Measurements from ENCODE around the gene BTNL2. TPM values are rescaled to one million over a fixed set of nuclear protein-coding genes. Genes with fewer than 3 reads are reported as not detected.

BTNL2 gene
- total RNA-seq, 1 experiment from 2014 or later: not detected

DNA sequence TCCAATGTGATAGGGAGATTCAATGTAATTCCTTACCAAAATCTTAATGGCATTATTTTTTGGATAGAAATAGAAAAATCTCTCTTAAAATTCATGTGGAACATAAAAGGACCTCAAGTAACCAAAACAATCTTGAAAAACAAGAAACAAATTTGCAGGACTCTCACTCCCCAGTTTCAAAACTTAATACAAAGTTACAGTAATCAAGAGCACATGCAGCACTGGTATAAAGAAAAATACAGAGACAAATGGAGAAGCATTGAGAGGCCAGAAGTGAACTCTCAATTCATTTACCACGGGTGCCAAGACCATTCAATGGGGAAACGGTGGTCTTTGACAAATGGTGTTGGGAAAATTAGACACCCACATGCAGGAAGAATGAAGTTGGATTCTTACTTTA lies 27.4 kb downstream of the BTNL2 start:
- DNase-seq (ENCODE audit: low read depth, low spot score) (no peak), ATAC-seq (no peak)
- ChIA-PET CTCF (no interaction called here), POLR2A (no interaction called here)
- H3K4me3 ChIP-seq (ENCODE audit: low read depth in 2 of 2, low read length in 2 of 2): no peak overlapping the region
- TF ChIP-seq, protein P1, sequence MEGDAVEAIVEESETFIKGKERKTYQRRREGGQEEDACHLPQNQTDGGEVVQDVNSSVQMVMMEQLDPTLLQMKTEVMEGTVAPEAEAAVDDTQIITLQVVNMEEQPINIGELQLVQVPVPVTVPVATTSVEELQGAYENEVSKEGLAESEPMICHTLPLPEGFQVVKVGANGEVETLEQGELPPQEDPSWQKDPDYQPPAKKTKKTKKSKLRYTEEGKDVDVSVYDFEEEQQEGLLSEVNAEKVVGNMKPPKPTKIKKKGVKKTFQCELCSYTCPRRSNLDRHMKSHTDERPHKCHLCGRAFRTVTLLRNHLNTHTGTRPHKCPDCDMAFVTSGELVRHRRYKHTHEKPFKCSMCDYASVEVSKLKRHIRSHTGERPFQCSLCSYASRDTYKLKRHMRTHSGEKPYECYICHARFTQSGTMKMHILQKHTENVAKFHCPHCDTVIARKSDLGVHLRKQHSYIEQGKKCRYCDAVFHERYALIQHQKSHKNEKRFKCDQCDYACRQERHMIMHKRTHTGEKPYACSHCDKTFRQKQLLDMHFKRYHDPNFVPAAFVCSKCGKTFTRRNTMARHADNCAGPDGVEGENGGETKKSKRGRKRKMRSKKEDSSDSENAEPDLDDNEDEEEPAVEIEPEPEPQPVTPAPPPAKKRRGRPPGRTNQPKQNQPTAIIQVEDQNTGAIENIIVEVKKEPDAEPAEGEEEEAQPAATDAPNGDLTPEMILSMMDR (IDR thresholded peaks at IDR 0.05): no peak
- no peak for TF ChIP-seq POLR2AphosphoS5 (IDR thresholded peaks at IDR 0.05; ENCODE audit: low read depth, low read length)
- no peak for TF ChIP-seq SIN3A (IDR thresholded peaks at IDR 0.05; ENCODE audit: borderline replicate concordance, insufficient read depth, low read depth, low read length)
- TF ChIP-seq, protein P2, sequence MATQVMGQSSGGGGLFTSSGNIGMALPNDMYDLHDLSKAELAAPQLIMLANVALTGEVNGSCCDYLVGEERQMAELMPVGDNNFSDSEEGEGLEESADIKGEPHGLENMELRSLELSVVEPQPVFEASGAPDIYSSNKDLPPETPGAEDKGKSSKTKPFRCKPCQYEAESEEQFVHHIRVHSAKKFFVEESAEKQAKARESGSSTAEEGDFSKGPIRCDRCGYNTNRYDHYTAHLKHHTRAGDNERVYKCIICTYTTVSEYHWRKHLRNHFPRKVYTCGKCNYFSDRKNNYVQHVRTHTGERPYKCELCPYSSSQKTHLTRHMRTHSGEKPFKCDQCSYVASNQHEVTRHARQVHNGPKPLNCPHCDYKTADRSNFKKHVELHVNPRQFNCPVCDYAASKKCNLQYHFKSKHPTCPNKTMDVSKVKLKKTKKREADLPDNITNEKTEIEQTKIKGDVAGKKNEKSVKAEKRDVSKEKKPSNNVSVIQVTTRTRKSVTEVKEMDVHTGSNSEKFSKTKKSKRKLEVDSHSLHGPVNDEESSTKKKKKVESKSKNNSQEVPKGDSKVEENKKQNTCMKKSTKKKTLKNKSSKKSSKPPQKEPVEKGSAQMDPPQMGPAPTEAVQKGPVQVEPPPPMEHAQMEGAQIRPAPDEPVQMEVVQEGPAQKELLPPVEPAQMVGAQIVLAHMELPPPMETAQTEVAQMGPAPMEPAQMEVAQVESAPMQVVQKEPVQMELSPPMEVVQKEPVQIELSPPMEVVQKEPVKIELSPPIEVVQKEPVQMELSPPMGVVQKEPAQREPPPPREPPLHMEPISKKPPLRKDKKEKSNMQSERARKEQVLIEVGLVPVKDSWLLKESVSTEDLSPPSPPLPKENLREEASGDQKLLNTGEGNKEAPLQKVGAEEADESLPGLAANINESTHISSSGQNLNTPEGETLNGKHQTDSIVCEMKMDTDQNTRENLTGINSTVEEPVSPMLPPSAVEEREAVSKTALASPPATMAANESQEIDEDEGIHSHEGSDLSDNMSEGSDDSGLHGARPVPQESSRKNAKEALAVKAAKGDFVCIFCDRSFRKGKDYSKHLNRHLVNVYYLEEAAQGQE (IDR thresholded peaks at IDR 0.05; ENCODE audit: insufficient read depth in 1 of 2, low read depth in 2 of 2, low read length in 1 of 2): no peak
- no peak for TF ChIP-seq TCF7L2 (IDR thresholded peaks at IDR 0.05; ENCODE audit: low read depth, low read length)
- in situ Hi-C loops (cut with HindIII; ENCODE audit: low pct_unique_long_range_greater_than_20kb, low sequenced_read_pairs) (no loop called here), intact Hi-C loops (cut with micrococcal nuclease; ENCODE audit: unreplicated experiment) (no loop called here)
- no peak overlapping the region for H3K27ac ChIP-seq (ENCODE audit: low read length)
- no TSS peak for BruUV-seq (replicated peaks)
- no peaks in the 10 kb centered on the region for H3K27me3 ChIP-seq (ENCODE audit: control insufficient read depth, insufficient read depth, low read length)
- H3K36me3 ChIP-seq (ENCODE audit: control insufficient read depth, insufficient read depth, low read length): no peaks in the 10 kb centered on the region; the same call in 1 of the 2 replicates
- no peaks in the 10 kb centered on the region for H3K4me1 ChIP-seq (ENCODE audit: control insufficient read depth, insufficient read depth, low read length)
- H3K9me3 ChIP-seq (ENCODE audit: control insufficient read depth, insufficient read depth, low read depth, low read length): no peaks in the 10 kb centered on the region

- H3K27me3 ChIP-seq (ENCODE audit: control insufficient read depth, insufficient read depth, low read length): no peaks in the 10 kb centered on the region
- CTCF ChIA-PET: no interaction called here
- DNase-seq (ENCODE audit: low read depth, low spot score) (no peak), ATAC-seq (no peak)
- intact Hi-C loops (cut with micrococcal nuclease; ENCODE audit: unreplicated experiment) (no loop called here), in situ Hi-C loops (cut with HindIII; ENCODE audit: low pct_unique_long_range_greater_than_20kb, low sequenced_read_pairs) (no loop called here)
- BruUV-seq (replicated peaks): no TSS peak
- no peak overlapping the region for H3K4me3 ChIP-seq (ENCODE audit: low read depth in 2 of 2, low read length in 2 of 2)
- H3K9me3 ChIP-seq (ENCODE audit: control insufficient read depth, insufficient read depth, low read depth, low read length): no peaks in the 10 kb centered on the region
- no peaks in the 10 kb centered on the region for H3K4me1 ChIP-seq (ENCODE audit: control insufficient read depth, insufficient read depth, low read length)
- H3K36me3 ChIP-seq (ENCODE audit: control insufficient read depth, insufficient read depth, low read length): no peaks in the 10 kb centered on the region; the same call in 1 of the 2 replicates
- POLR2A ChIA-PET: no interaction called here
- no peak overlapping the region for H3K27ac ChIP-seq (ENCODE audit: low read length)
- TF ChIP-seq, protein P1 (IDR thresholded peaks at IDR 0.05): no peak
- TF ChIP-seq SIN3A (IDR thresholded peaks at IDR 0.05; ENCODE audit: borderline replicate concordance, insufficient read depth, low read depth, low read length) (no peak), POLR2AphosphoS5 (IDR thresholded peaks at IDR 0.05; ENCODE audit: low read depth, low read length) (no peak)
- TF ChIP-seq, protein P2 (IDR thresholded peaks at IDR 0.05; ENCODE audit: insufficient read depth in 1 of 2, low read depth in 2 of 2, low read length in 1 of 2): no peak
Observed at GRCh38 chr6:32375739-32376529, 31.0 kb downstream of the BTNL2 start.
